C4-2B (cell line): ENCODE results near the gene SBK3.

ENCODE experiments used
- ZFX ChIP-seq: fragments of 450-650 bp; IDR thresholded peaks from 2 replicates; pipeline ENCODE4 v1.6.1; 2017
- TF ChIP-seq, protein P1 (sequence below): fragments of 450-650 bp; conservative IDR thresholded peaks from 2 replicates; pipeline ENCODE4 v1.5.1; 2017; ENCODE audit warnings: mild to moderate bottlenecking

DNA sequence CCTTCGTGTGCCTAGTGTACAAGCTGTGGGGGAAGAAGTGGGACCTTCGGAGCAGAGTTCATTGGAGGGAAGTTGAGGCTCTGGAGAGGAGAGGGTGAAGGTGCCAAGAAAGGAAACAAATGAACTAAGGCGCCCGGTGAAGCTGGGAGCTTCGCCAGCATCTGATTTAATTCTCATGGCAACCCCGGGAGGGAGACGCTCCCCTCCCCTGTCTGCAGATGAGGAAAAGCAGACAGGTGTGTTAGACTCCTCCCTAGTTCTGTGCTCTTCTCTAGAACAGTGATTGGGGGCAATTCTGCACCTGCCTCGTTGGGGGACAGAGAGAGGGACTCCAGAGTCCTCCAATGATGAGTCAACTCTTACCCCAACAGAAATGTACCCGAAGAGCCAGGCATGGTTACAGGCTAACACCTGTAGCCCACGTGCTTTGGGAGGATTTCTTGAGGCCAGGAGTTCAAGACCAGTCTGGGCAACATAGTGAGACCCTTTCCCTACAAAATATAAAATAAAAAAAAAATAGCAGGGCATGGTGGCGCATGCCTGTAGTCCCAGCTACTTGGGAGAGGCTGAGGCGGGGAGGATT, 52.9 kb downstream of the SBK3 start:
- TF ChIP-seq, protein P1, sequence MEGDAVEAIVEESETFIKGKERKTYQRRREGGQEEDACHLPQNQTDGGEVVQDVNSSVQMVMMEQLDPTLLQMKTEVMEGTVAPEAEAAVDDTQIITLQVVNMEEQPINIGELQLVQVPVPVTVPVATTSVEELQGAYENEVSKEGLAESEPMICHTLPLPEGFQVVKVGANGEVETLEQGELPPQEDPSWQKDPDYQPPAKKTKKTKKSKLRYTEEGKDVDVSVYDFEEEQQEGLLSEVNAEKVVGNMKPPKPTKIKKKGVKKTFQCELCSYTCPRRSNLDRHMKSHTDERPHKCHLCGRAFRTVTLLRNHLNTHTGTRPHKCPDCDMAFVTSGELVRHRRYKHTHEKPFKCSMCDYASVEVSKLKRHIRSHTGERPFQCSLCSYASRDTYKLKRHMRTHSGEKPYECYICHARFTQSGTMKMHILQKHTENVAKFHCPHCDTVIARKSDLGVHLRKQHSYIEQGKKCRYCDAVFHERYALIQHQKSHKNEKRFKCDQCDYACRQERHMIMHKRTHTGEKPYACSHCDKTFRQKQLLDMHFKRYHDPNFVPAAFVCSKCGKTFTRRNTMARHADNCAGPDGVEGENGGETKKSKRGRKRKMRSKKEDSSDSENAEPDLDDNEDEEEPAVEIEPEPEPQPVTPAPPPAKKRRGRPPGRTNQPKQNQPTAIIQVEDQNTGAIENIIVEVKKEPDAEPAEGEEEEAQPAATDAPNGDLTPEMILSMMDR, result no peak
- TF ChIP-seq ZFX, result no peak
